MCF 10A (cell line): Measurements from ENCODE around the gene CALD1. TPM values are rescaled to one million over a fixed set of nuclear protein-coding genes. Genes with fewer than 3 reads are reported as not detected.

Source experiments
- BruUV-seq: library from RNA; stranded (reverse); fragments of 400-500 nt; replicated peaks from 2 replicates; lab custom pipeline; 2021; lab: Mats Ljungman, UMichigan
- CTCF ChIA-PET: fragments of 300-600 bp; sonication (Branson Sonifier 250); formaldehyde crosslinking; extraction: SDS; loops from one replicate; lab custom pipeline; 2021; ENCODE audit warnings: antibody characterized with exemption, inconsistent platforms; lab: Yijun Ruan, JAX
- POLR2A ChIA-PET: fragments of 300-600, 350-650 bp; sonication (Branson Sonifier 250); formaldehyde crosslinking; extraction: SDS; loops from one replicate; lab custom pipeline; 2020; ENCODE audit warnings: antibody characterized with exemption, inconsistent platforms; lab: Yijun Ruan, JAX
- DNase-seq: peaks from one replicate; pipeline ENCODE4 v3.0.0-alpha.2; 2018; ENCODE audit not compliant: unreplicated experiment
- H3K27ac Mint-ChIP-seq: one replicate; pipeline ENCODE4 v1.8.0; 2022; ENCODE audit warnings: mild to moderate bottlenecking, low read depth, mixed read lengths; ENCODE audit not compliant: unreplicated experiment
- H3K27me3 Mint-ChIP-seq: one replicate; pipeline ENCODE4 v1.8.0; 2022; ENCODE audit warnings: mixed read lengths; ENCODE audit not compliant: insufficient read depth, unreplicated experiment
- H3K36me3 Mint-ChIP-seq: one replicate; pipeline ENCODE4 v1.8.0; 2022; ENCODE audit warnings: mild to moderate bottlenecking, moderate library complexity, mixed read lengths; ENCODE audit not compliant: insufficient read depth, unreplicated experiment
- H3K4me1 Mint-ChIP-seq: one replicate; pipeline ENCODE4 v1.8.0; 2022; ENCODE audit warnings: mixed read lengths; ENCODE audit not compliant: insufficient read depth, unreplicated experiment
- H3K4me3 Mint-ChIP-seq: one replicate; pipeline ENCODE4 v1.8.0; 2022; ENCODE audit warnings: mild to moderate bottlenecking, moderate library complexity, mixed read lengths; ENCODE audit not compliant: unreplicated experiment
- H3K9me3 Mint-ChIP-seq: one replicate; pipeline ENCODE4 v1.8.0; 2022; ENCODE audit warnings: mixed read lengths; ENCODE audit not compliant: unreplicated experiment
- CTCF ChIP-seq: fragments of 200-600 bp; IDR thresholded peaks from one replicate; pipeline ENCODE4 v1.8.0; 2022; ENCODE audit warnings: antibody characterized with exemption, mild to moderate bottlenecking; ENCODE audit not compliant: unreplicated experiment
- intact Hi-C: fragments of 100-400 bp; cut with micrococcal nuclease; formaldehyde crosslinking; loops from 2 replicates; pipeline ENCODE4 v1.14.1; 2022
- total RNA-seq: library from RNA; stranded (reverse); gene quantifications from 2 replicates; pipeline ENCODE4 v1.2.3, GENCODE V29; 2022

Gene CALD1
- total RNA-seq, 1 experiment from 2014 or later: 183 TPM

GRCh38 chr7:134763960-134764359 is 15.5 kb upstream of the CALD1 start:
- Mint-ChIP-seq H3K27me3 (no peaks in the 10 kb centered on the region), H3K9me3 (no peaks in the 10 kb centered on the region), H3K27ac (no peak overlapping the region), H3K4me3 (no peak overlapping the region), H3K36me3 (no peaks in the 10 kb centered on the region), H3K4me1 (peaks cover 6% of the 10 kb centered on the region)
- no peak for DNase-seq
- BruUV-seq: no TSS peak
- ChIA-PET CTCF (interaction anchor here (0.7 kb wide), 2 partner anchors 23 to 26 kb away, joined by 3 to 4 read pairs; no protein-coding TSS in a partner anchor), POLR2A (interaction anchor here (0.6 kb wide), 1 partner anchor 27 kb away, joined by 3 read pairs; no protein-coding TSS in a partner anchor)
- no peak for TF ChIP-seq CTCF
- intact Hi-C loops: no loop called here

GRCh38 chr7:134764365-134764764 is 15.1 kb upstream of the CALD1 start:
- Mint-ChIP-seq H3K27ac (no peak overlapping the region), H3K27me3 (no peaks in the 10 kb centered on the region), H3K36me3 (no peaks in the 10 kb centered on the region), H3K4me1 (peaks cover 6% of the 10 kb centered on the region), H3K4me3 (no peak overlapping the region), H3K9me3 (no peaks in the 10 kb centered on the region)
- ChIA-PET POLR2A (interaction anchor here (0.6 kb wide), 1 partner anchor 26 kb away, joined by 3 read pairs; no protein-coding TSS in a partner anchor), CTCF (interaction anchor here (0.6 to 0.7 kb wide), 2 partner anchors 27 to 34 kb away, joined by 3 read pairs; no protein-coding TSS in a partner anchor)
- no peak for DNase-seq
- no peak for TF ChIP-seq CTCF
- BruUV-seq: no TSS peak
- intact Hi-C loops: no loop called here

GRCh38 chr7:134766779-134767519 is 12.5 kb upstream of the CALD1 start:
- H3K4me1 Mint-ChIP-seq: peaks cover 12% of the 10 kb centered on the region

More at GRCh38 chr7:134766779-134767519, 12.5 kb upstream of the CALD1 start:
- ChIA-PET CTCF (interaction anchor here (0.6 to 2.6 kb wide), 6 partner anchors 11 to 128 kb away, joined by 3 to 6 read pairs (median 4); no protein-coding TSS in a partner anchor), POLR2A (interaction anchor here (1.2 kb wide), 1 partner anchor 14 kb away, joined by 3 read pairs; no protein-coding TSS in a partner anchor)
- no peak overlapping the region for H3K27ac Mint-ChIP-seq
- no peak for DNase-seq
- no peak for TF ChIP-seq CTCF
- H3K9me3 Mint-ChIP-seq: no peaks in the 10 kb centered on the region
- H3K36me3 Mint-ChIP-seq: no peaks in the 10 kb centered on the region
- BruUV-seq: no TSS peak
- no peak overlapping the region for H3K4me3 Mint-ChIP-seq
- H3K27me3 Mint-ChIP-seq: no peaks in the 10 kb centered on the region
- intact Hi-C loops: no loop called here
